Stomach smooth muscle (tissue), 2 donors: ENCODE results near the gene TRIM41.
"Not testable (repeated sequence)": the region's sequence is repeated elsewhere in the genome, so short reads cannot be mapped to it uniquely, and the experiment has no call there.

ENCODE experiments used
- H3K27ac ChIP-seq: one replicate; pipeline ENCODE4 v1.7.0; 2013; ENCODE audit warnings: mild to moderate bottlenecking, low read length, inconsistent platforms
- H3K27me3 ChIP-seq, 2 donors: one replicate each; pipeline ENCODE4 v1.7.0; 2013; ENCODE audit warnings: low read length in 2 of 2; ENCODE audit not compliant: insufficient read depth in 2 of 2, control insufficient read depth in 1 of 2
- H3K36me3 ChIP-seq, 2 donors: one replicate each; pipeline ENCODE4 v1.7.0; 2013; ENCODE audit warnings: low read length in 2 of 2; ENCODE audit not compliant: control insufficient read depth in 2 of 2, insufficient read depth in 2 of 2
- H3K4me1 ChIP-seq: one replicate; pipeline ENCODE4 v1.7.0; 2013; ENCODE audit warnings: low read length; ENCODE audit not compliant: control insufficient read depth, insufficient read depth
- H3K4me3 ChIP-seq, 2 donors: one replicate each; pipeline ENCODE4 v1.7.0; 2013; ENCODE audit warnings: low read length in 2 of 2
- H3K9ac ChIP-seq, 2 donors: one replicate each; pipeline ENCODE4 v1.7.0; 2013; ENCODE audit warnings: low read length in 2 of 2, mild to moderate bottlenecking in 1 of 2
- H3K9me3 ChIP-seq, 2 donors: one replicate each; pipeline ENCODE4 v1.7.0; 2013; ENCODE audit warnings: low read length in 2 of 2; ENCODE audit not compliant: control insufficient read depth in 2 of 2
- donor health status: healthy.
- donor health status: Pancreatic carcinoma.

The TRIM41 gene

GRCh38 chr5:181280251-181280762, 57.2 kb downstream of the TRIM41 start:
- H3K9me3 ChIP-seq, result no peaks in the 10 kb centered on the region
- no peaks in the 10 kb centered on the region for H3K36me3 ChIP-seq
- no peak overlapping the region for H3K4me3 ChIP-seq
- no peaks in the 10 kb centered on the region for H3K27me3 ChIP-seq
- H3K9ac ChIP-seq, result no peak overlapping the region
- no peak overlapping the region for H3K27ac ChIP-seq
- H3K4me1 ChIP-seq, result no peaks in the 10 kb centered on the region

GRCh38 chr5:181281077-181281983, 58.2 kb downstream of the TRIM41 start:
- Histone ChIP-seq H3K9ac (no peak overlapping the region), H3K4me1 (no peaks in the 10 kb centered on the region)

GRCh38 chr5:181281984-181282316, 58.9 kb downstream of the TRIM41 start:
- Histone ChIP-seq H3K4me3 (no peak overlapping the region), H3K9me3 (no peaks in the 10 kb centered on the region), H3K4me1 (no peaks in the 10 kb centered on the region), H3K9ac (no peak overlapping the region), H3K27ac (no peak overlapping the region), H3K27me3 (no peaks in the 10 kb centered on the region), H3K36me3 (no peaks in the 10 kb centered on the region)

More at GRCh38 chr5:181281077-181281983, 58.2 kb downstream of the TRIM41 start:
- H3K4me3 ChIP-seq, result no peak overlapping the region
- no peaks in the 10 kb centered on the region for H3K36me3 ChIP-seq
- H3K9me3 ChIP-seq, result no peaks in the 10 kb centered on the region
- H3K27me3 ChIP-seq, result no peaks in the 10 kb centered on the region
- H3K27ac ChIP-seq, result no peak overlapping the region

- H3K27me3 ChIP-seq, H3K9ac ChIP-seq, H3K36me3 ChIP-seq, H3K9me3 ChIP-seq, H3K27ac ChIP-seq, H3K4me1 ChIP-seq, H3K4me3 ChIP-seq: not testable (repeated sequence)
Observed at GRCh38 chr5:181282415-181282814, 59.3 kb downstream of the TRIM41 start.

GRCh38 chr5:181282874-181283273, 59.8 kb downstream of the TRIM41 start:
- Histone ChIP-seq H3K27ac (no peak overlapping the region), H3K36me3 (no peaks in the 10 kb centered on the region), H3K27me3 (no peaks in the 10 kb centered on the region), H3K9ac (no peak overlapping the region), H3K4me1 (no peaks in the 10 kb centered on the region), H3K9me3 (no peaks in the 10 kb centered on the region), H3K4me3 (no peak overlapping the region)

GRCh38 chr5:181283347-181283746, 60.3 kb downstream of the TRIM41 start:
- no peaks in the 10 kb centered on the region for H3K27me3 ChIP-seq
- H3K36me3 ChIP-seq, result no peaks in the 10 kb centered on the region
- no peak overlapping the region for H3K4me3 ChIP-seq
- no peak overlapping the region for H3K9ac ChIP-seq
- H3K27ac ChIP-seq, result no peak overlapping the region
- no peaks in the 10 kb centered on the region for H3K9me3 ChIP-seq
- H3K4me1 ChIP-seq, result no peaks in the 10 kb centered on the region

- H3K9me3 ChIP-seq, H3K9ac ChIP-seq, H3K27me3 ChIP-seq, H3K27ac ChIP-seq, H3K4me3 ChIP-seq, H3K4me1 ChIP-seq, H3K36me3 ChIP-seq: not testable (repeated sequence)
Observed at GRCh38 chr5:181283841-181284755, 61.0 kb downstream of the TRIM41 start.
